Measurements from ENCODE around the gene PPP2R5C.

The PPP2R5C gene

DNA sequence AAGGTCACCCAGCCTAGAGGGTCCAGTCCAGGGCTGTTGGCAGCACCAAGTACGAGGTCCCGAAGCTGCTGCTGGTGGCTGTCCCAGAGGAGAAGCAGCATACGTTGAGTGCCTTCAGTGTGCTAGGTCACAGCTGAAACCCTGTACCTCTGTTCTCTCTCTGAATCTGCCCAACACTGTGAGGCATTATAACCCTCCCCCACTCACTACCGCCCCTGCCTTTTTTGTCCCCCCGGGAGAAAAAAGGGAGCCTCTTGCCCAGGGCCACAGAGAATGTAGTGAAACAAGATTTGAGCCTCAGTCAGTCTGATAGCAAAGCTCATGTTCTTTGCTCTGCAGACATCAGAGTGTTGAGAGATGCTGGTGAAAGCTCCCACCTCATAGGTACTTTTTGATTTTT, 53.4 kb downstream of the PPP2R5C start:
- no peak for DNase-seq (ENCODE audit: low spot score)

DNA sequence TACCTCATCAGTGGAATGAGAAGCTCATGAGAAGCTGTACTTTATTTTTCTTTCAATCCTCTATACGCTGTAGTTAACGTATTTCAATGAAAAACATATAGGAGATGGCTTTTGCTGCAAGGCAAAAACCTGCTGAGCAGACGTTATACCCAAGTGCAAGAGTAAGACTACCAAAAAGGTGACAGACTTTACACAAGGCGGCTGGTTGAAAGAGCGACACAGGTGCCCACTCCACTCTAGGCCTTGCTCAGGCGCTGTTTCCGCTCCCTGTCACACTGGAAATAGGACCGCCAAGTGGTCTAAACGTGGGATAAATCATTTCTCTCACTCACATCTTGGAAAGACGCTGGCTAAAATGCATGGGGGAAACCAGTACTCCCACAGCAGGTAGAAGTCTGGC, 54.5 kb downstream of the PPP2R5C start:
- no peak for DNase-seq (ENCODE audit: low spot score)

DNA sequence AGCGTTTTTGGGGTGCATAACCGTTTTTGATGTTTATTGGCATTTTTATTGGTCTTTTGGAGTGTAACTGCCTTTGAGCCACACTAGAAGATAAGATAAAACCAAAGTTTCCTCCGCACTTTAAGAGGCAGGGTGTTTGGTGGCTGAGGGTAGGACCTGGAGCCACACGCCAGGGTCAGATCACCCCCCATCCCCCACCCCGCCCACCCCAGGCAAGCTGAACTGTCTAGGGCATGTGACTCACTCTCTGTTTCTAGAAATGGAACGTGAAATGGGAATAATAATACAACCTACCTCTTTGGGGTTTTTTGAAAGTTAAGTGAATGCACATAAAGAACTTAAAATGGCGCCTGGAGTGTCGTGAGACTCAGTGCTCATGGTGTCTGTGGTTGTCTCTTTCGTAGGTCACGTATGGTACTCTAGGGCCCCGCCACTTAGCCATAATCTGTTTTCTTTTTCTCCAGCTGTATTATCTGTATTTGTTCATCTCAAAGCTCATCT, 56.0 kb downstream of the PPP2R5C start:
- peak; percentile 77 for DNase-seq (ENCODE audit: low spot score)

DNA sequence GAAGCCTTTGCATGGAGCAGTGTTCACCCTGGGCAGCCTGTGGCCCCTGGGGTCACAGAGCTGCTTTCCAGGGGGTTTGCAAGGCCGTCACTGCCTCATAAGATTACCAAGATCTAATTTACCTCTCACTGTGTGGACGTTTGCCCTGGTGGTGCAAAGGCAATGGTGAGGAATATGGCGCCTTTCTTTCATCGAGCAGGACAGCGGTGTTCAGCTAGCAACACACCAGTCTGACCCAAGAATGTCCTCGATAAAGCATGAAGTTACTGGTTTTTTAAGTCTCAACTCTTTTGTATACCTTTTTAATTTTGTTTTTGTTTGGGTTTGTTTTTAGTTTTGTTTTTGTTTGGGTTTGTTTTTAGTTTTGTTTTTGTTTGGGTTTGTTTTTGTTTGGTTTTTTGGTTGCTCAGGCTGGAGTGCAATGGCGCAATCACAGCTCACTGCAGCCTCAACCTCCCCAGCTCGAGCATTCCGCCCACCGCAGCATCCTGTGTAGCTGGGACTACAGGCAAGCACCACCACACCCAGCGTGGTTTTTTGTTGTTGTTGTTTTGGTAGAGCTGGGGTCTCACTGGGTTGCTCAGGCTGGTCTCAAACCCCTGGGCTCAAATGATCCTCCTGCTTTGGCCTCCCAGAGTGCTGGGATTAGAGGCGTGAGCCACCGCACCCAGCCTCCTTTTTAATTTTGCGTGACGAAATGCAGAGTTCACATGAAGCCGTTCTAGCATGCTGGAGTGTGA, 57.9 kb downstream of the PPP2R5C start:
- DNase-seq (ENCODE audit: low spot score), result peak; percentile 87

DNA sequence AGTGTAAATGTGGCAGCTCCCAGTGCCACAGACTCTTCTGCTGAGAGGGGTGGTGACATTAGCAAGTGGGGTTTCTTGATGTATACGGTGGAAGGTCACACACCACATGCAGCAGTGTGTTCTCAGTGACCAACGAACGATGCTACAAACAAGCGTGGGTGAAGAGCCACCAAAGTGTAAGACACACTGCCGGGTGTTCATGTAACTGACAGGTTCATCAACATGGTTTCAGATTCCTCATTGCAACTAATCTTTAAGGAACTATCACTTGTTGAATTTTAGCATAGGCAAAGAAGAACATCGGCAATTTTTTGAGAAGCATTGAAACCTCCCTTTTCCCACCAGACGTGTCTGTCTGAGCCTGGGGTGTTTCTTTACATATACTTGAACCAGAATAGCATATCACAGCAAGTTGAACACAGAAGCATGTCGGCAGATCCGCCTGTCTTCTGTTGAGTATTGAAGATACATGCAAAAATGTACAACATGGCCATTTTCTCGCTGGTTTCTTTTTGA, 58.8 kb downstream of the PPP2R5C start:
- DNase-seq (ENCODE audit: low spot score), result peak; percentile 62

DNA sequence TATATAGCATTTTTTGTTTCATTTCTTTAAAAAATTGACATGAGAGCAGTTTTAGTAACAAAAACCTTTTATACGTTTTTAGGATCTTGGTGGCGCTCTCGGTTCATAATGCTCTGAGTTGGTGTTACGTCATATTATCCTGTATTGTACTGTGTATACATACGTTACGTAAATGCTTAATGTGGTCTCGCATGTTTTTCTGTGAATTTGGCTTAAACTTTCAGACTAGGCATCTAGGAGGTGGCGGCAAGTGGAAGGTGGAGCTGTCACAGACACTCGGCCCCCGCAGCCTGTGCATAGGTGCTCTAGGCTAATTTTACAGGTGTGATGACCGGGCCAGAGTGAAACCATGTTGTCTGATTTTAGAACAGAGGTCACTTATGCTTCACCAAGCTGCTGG, 60.0 kb downstream of the PPP2R5C start:
- peak; percentile 86 for DNase-seq (ENCODE audit: low spot score)

DNA sequence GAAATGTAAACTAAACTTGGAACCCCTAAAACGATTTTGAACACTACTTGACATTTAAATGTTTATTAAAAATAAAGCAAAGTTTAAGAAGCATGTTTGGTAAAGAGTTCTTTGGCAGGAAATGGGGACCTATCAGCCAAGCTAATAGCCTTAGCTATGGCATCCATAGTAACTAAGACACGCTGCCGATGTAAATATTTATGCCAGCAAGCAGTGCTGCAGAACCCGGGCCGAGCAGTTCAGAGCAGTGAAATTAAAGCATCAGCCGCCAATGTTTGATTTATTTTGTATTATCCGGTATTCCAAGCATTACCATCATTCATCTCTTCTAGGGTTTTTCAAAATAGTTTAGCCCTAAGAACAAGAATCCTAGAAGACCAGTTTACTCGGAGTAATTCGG, 61.6 kb downstream of the PPP2R5C start:
- DNase-seq (ENCODE audit: low spot score), result peak; percentile 66

DNA sequence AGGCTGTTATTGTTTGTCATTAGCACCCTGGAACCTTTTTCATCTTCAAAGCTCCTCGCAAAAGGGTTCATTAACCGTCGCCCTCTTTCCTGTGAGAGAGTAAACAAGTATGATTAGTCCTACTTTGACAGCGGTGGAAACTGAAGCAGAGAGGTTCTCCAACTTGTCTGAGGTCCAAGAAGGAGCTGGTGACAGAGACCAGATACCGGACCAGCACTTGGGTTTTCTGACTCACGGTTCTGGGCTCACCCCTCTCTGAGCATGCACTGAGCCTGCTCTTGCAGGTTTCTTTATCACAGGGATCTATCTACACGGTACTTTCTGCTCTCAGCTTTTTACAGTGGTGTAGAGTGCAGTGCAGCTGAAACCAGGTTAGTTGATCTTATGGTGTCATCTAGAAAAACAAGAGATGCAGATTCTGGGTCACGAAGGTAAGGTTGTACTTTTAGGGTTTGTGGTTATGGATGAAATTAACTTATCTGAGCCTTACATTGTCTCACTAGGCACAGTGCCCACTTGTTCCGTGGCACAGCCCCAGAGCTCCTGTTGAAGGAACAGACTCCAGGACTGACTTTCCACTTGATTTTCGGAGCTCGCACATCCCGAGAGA, 62.1 kb downstream of the PPP2R5C start:
- DNase-seq (ENCODE audit: low spot score), result peak; percentile 83

DNA sequence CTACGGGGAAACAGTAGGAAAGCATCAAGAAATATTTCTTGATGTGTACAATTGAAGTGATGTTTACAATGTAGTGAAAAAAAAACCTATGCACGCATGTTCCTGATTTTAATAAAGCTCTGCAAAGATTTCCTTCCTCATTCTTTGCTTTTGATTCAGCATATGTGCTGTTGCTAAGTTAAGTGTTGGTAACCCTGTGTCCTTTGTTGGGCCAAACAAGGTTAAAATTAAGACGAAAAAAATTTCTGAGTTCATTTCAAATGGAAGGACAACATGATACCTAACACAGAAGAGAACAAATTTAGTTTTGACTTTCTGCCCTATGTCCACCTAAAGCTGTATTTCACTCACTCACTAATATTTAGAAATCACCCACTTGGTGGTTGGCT, 62.8 kb downstream of the PPP2R5C start:
- DNase-seq (ENCODE audit: low spot score), result no peak

DNA sequence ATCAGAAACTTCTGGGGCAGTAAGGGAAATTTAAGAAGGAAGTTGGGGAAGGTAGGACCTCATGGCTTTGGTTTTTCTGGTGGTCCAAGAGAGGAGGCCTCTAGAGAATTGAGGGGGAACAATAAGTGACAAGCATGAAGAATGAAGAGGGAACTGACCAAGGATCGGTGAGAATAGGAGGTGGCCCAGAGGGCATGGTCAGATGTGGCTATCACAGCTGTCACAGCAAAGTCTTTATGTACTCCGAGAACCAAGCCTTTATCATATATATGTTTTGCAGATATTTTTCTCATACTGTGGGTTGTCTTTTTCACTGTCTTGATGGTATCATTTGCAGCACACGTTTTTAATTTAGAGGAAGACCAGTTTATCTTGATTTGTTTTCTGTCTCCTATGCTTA, 64.3 kb downstream of the PPP2R5C start:
- DNase-seq (ENCODE audit: low spot score), result no peak

DNA sequence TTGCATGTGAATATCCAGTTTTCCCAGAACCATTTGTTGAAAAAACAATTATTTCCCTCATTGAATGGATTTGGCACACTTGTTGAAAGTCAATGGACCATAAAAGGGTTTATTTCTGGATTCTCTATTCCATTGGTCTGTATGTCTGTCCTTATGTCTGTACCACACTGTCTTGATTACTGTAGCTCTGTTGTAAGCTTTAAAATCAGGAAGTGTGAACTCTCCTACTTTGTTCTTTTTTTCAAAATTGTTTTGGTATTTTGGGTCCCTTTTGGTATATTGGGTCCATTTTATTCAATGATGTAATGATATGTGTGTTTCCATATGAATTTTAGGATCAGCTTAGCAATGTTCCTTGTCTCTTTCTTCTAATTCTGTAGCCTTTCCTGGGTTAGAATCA, 64.8 kb downstream of the PPP2R5C start:
- no peak for DNase-seq (ENCODE audit: low spot score)

DNA sequence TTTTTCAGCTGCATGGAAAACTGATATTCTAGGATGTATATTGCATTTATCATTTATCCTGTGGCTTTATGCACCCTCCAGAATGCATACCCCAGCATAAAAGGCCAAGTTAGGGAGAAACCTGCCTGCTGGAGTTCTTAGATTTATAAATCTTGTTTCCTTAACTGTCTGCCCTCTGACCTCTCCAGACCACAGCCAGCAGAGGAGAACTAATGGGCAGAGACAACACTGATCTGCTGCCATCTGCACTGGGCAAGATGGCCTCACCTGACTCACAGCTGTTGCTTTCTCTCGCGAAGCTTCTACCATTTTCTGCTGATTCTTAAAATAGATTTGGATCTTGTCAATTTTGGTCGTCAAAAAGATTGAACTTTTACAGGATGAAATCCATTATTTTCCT, 65.8 kb downstream of the PPP2R5C start:
- DNase-seq (ENCODE audit: low spot score), result no peak

DNA sequence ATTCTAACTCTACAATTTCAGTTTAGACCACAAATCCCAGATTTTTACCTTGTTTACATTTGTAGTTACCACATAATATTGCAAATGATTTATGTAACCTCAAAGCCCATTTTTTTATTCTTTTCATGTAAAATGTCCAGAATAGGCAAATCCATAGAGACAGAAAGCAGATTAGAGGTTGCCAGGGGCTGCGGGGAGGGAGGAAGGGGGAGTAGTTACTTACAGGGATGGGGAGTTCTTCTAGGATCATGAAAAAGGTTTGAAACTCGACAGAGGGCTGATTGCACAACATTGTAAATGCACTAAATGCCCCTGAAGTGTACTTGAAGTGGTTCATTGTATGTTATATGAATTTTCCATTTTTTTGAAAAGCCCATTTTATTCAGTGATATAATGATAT, 66.5 kb downstream of the PPP2R5C start:
- DNase-seq (ENCODE audit: low spot score), result no peak

DNA sequence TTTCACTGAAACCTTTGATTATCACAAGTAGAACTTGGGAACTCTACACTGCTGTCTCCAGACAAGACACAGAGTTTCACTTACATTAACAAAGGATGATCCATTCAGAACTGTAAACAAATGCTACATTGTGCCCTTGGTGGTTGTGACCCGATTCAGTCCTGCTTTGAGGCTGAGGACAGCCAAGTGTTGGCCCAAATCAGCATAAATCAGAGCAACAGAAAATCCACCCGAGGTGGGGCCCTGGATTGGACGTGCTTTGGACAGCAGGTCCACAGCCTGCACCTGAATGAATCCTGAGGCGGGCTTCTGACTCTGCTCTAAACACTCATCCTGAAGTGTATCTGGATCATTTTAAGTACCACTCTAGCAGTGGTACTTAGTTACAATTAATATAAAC, 68.8 kb downstream of the PPP2R5C start:
- DNase-seq (ENCODE audit: low spot score), result no peak

DNA sequence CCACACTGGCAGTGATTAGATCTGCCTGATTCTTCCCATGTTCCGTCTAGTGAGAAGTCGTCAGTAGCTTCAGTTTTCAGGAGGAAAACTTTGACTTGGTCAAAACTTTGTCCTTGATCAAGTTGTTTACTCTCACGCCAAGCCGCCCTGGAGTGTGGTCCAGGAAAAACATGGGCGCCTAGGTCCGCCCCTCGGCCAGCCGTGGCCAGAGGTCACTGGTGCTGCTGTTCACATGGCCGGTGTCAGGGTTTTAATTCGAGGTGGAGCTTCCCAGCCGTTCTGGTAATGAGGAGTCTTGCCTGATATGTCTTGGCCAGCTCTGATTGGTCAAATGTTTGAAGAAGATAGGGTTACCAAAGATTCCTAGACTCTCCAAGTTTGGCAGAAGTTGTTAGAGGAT, 71.5 kb downstream of the PPP2R5C start:
- no peak for DNase-seq (ENCODE audit: low spot score)

DNA sequence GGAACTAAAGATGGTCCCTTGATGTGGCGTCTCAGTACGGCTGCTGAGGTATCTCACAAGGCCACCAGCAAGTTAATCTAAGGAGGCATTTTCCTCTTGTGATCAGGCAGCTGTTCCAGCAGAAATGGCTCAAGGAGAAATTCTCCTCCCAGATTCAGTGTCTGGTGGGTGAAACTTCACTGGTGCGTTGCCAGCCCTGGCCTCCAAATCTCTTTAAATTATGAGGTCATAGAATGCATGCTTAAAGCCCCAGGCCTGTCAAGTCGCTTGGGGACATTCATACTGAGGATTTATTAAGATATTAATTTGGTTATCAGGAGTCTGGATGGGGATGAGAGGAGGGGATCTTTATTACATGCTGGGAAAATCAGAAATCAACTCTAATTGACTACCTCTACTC, 72.9 kb downstream of the PPP2R5C start:
- DNase-seq (ENCODE audit: low spot score), result no peak

DNA sequence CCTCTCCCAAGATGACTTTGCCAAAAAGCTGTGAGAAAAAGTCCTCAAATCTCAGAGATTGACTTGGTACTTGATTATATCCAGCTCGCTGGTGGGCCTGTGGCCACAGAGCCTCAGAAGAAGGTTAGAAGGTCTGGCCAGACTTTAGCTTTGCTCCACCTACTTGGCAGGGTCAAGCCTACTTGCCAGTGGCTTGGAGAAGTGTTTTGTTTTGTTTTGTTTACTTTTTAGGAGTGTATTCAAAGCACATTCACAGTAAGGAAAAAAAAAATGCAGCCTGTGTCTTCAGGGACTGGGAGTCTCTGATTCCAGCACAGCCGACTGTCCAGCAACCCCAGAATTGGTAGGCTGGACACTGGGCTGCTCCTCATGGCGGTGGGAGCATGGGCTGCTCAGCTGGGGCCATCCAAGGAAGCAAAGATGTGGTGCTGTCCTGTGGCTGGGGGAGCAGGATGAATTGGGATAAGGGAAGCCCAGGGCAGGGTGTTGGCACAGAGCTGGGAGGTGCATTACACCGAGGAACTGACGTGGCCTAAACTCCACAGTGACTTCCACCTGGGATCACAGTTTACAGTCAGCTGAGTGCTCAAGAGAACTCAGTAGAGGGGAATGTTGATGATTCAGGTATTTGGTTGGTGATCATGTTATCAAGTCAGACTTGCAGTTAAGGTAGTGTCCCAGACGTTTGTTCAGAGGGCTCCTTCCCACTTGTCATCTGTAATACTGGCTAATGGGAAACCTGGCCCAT, 73.5 kb downstream of the PPP2R5C start:
- DNase-seq (ENCODE audit: low spot score), result no peak

DNA sequence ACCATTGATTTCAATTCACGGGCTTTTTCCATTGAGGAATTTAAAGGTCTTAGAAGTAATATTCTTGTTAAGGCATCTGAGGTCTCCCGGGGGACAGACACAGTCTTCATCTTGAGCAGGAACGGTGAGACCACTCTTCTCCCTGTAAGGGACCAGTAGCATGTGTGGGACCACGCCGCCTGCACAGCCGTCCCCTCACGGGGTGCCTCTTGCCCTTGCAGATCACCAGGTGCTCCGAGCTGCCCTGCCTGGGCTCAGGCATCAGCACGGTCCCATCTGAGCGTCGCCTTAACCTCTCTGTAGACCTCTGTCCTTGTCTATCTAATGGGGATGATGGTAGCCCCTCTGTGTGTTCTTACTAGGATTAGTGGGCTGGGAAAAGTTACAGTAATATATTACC, 74.1 kb downstream of the PPP2R5C start:
- no peak for DNase-seq (ENCODE audit: low spot score)

DNA sequence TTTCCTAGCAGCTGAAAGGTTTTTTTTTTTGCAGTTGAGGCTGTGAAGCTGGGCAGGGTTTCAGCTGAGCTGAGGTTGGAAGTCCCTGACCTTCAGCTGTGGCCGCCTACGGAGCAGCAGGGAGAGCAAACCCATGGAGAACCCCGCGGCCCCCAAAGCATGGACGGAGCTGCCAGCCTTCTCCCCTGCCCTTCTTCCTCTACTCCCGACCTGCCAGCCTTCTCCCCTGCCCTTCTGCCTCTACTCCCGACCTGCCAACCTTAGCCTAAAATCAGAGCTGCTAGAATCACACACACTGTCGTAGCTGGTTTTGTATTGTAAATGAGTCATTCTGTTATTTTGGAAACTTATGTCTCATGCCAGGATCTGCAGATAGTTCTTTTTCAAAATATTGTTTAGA, 74.6 kb downstream of the PPP2R5C start:
- no peak for DNase-seq (ENCODE audit: low spot score)

DNA sequence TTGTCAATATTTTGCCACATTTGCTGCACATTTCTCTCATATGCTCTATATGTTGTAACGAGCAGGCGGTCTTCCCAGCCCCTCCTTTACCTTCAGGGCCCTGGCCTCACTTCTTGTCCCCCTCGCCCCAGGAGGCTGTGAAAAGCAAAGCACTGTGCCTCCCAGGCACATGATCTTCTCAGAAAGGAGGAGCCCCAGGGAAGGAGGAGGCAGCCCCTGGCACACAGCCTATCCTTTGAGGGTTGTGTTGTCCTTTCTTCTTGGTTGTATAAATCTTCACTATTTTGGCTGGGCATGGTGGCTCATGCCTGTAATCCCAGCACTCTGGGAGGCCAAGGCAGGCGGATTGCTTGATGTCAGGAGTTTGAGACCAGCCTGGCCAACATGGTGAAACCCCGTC, 77.0 kb downstream of the PPP2R5C start:
- no peak for DNase-seq (ENCODE audit: low spot score)

DNA sequence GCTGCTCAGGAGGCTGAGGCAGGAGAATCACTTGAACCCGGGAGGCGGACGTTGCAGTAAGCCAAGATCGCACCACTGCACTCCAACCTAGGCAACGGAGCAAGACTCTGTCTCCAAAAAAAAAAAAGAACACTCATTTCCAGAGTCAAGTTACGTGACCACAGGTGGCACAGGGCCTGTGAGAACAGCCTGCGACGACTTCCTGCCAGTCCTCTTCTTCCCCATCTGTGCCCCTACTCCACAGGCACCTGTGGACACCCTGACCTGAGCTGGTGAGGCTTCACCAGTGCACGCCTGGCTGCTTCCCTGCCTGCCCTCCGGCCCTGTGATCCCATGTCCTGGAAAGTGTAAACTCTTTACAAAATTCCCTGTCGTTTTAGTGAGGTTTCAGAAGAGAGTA, 77.7 kb downstream of the PPP2R5C start:
- no peak for DNase-seq (ENCODE audit: low spot score)

DNA sequence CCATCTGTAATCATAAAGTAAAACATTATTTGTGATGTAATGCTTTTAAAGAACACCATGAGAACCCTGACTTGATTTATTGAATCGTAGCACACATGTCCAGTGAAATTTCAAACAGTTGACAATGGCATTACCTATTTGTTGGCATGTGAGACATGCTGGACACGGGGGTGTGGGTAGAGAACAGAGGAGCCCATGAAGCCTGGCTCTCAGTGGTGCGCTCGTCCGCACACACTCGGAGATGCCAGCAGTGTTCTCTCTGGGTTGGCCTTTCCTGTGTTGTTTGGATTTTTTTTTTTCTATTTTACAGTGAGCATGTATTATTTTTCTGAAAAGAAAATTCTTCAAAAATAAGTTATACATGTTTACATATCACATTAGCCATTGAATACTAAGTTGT, 78.2 kb downstream of the PPP2R5C start:
- DNase-seq (ENCODE audit: low spot score), result no peak

Data from CD4-positive, alpha-beta T cell treated with Interleukin-15 for 4 hours (primary cell).